Activated CD8-positive, alpha-beta T cell treated with anti-CD3 and anti-CD28 coated beads for 36 hours (primary cell): ENCODE data around the gene CAPN5. TPM values are rescaled to one million over a fixed set of nuclear protein-coding genes. Genes with fewer than 3 reads are reported as not detected.

ENCODE experiments used
- ATAC-seq: fragments of 200-7000 bp; cut with Tn5 transposase; one replicate; pipeline ENCODE4 v1.10.0; 2021; ENCODE audit warnings: mild to moderate bottlenecking, moderate library complexity
- CTCF ChIA-PET: fragments of 350-600 bp; sonication (Branson Sonifier 250); formaldehyde crosslinking; loops from one replicate; lab custom pipeline; 2021; ENCODE audit warnings: antibody characterized with exemption; lab: Charles Lee
- POLR2A ChIA-PET: fragments of 350-600 bp; sonication (Branson Sonifier 250); formaldehyde crosslinking; loops from one replicate; lab custom pipeline; 2021; ENCODE audit warnings: antibody characterized with exemption; lab: Charles Lee
- DNase-seq: peaks from one replicate; pipeline ENCODE4 v3.0.0-alpha.2; 2020
- H3K27ac Mint-ChIP-seq: one replicate; pipeline ENCODE4 v1.8.0; 2021; ENCODE audit warnings: mild to moderate bottlenecking, mixed read lengths
- H3K27me3 Mint-ChIP-seq: one replicate; pipeline ENCODE4 v1.8.0; 2021; ENCODE audit warnings: mixed read lengths
- H3K36me3 Mint-ChIP-seq: one replicate; pipeline ENCODE4 v1.8.0; 2021; ENCODE audit warnings: low read depth, mixed read lengths
- H3K4me1 Mint-ChIP-seq: one replicate; pipeline ENCODE4 v1.8.0; 2021; ENCODE audit warnings: low read depth, mixed read lengths
- H3K4me3 Mint-ChIP-seq: one replicate; pipeline ENCODE4 v1.8.0; 2021; ENCODE audit warnings: mild to moderate bottlenecking, moderate library complexity, mixed read lengths
- H3K9me3 Mint-ChIP-seq: one replicate; pipeline ENCODE4 v1.8.0; 2021; ENCODE audit warnings: mixed read lengths
- CTCF ChIP-seq: fragments of 200-600 bp; IDR thresholded peaks from one replicate; pipeline ENCODE4 v1.8.0; 2022; ENCODE audit warnings: antibody characterized with exemption, mild to moderate bottlenecking
- intact Hi-C: fragments of 100-400 bp; cut with micrococcal nuclease; formaldehyde crosslinking; loops from one replicate; pipeline ENCODE4 v1.10.0; 2022
- total RNA-seq, 2 experiments: library from RNA; stranded (reverse); gene quantifications; one replicate each; pipeline ENCODE4 v1.2.3, GENCODE V29; 2021

Gene CAPN5
- total RNA-seq, 2 experiments from 2014 or later, result 1.6 to 2.2 TPM

GRCh38 chr11:77109236-77110019, 42.7 kb downstream of the CAPN5 start:
- no peaks in the 10 kb centered on the region for H3K27me3 Mint-ChIP-seq
- CTCF ChIA-PET, result no interaction called here

GRCh38 chr11:77110836-77111235, 44.1 kb downstream of the CAPN5 start:
- ATAC-seq, result no peak
- DNase-seq, result no peak
- Mint-ChIP-seq H3K4me1 (no peaks in the 10 kb centered on the region), H3K4me3 (no peak overlapping the region), H3K27ac (no peak overlapping the region), H3K36me3 (no peaks in the 10 kb centered on the region), H3K27me3 (no peaks in the 10 kb centered on the region), H3K9me3 (no peaks in the 10 kb centered on the region)
- ChIA-PET CTCF (interaction anchor here (1.1 to 4.8 kb wide), 3 partner anchors 9 to 19 kb away, joined by 3 to 18 read pairs (median 6); partner anchors contain the start of gene MYO7A), POLR2A (no interaction called here)
- intact Hi-C loops, result no loop called here
- no peak for TF ChIP-seq CTCF

More at GRCh38 chr11:77109236-77110019, 42.7 kb downstream of the CAPN5 start:
- no peak overlapping the region for H3K27ac Mint-ChIP-seq
- no peak for TF ChIP-seq CTCF
- H3K4me1 Mint-ChIP-seq, result no peaks in the 10 kb centered on the region
- no peak for DNase-seq
- H3K9me3 Mint-ChIP-seq, result no peaks in the 10 kb centered on the region
- no peaks in the 10 kb centered on the region for H3K36me3 Mint-ChIP-seq
- intact Hi-C loops, result no loop called here
- POLR2A ChIA-PET, result no interaction called here
- no peak for ATAC-seq
- no peak overlapping the region for H3K4me3 Mint-ChIP-seq

- CTCF ChIA-PET, result interaction anchor here (1.1 to 4.8 kb wide), 3 partner anchors 10 to 19 kb away, joined by 3 to 18 read pairs (median 6); partner anchors contain the start of gene MYO7A
- no peak for TF ChIP-seq CTCF
- Mint-ChIP-seq H3K27ac (no peak overlapping the region), H3K4me3 (no peak overlapping the region), H3K27me3 (no peaks in the 10 kb centered on the region), H3K4me1 (no peaks in the 10 kb centered on the region), H3K9me3 (no peaks in the 10 kb centered on the region), H3K36me3 (no peaks in the 10 kb centered on the region)
- POLR2A ChIA-PET, result no interaction called here
- DNase-seq (no peak), ATAC-seq (no peak)
- intact Hi-C loops, result no loop called here
Measured at GRCh38 chr11:77111277-77111676, 44.5 kb downstream of the CAPN5 start.

GRCh38 chr11:77111946-77112345, 45.2 kb downstream of the CAPN5 start:
- Mint-ChIP-seq H3K27ac (no peak overlapping the region), H3K27me3 (no peaks in the 10 kb centered on the region), H3K9me3 (no peaks in the 10 kb centered on the region), H3K36me3 (no peaks in the 10 kb centered on the region), H3K4me3 (no peak overlapping the region), H3K4me1 (no peaks in the 10 kb centered on the region)
- TF ChIP-seq CTCF, result no peak
- intact Hi-C loops, result no loop called here
- POLR2A ChIA-PET, result no interaction called here
- CTCF ChIA-PET, result interaction anchor here (1.3 to 4.8 kb wide), 3 partner anchors 8 to 20 kb away, joined by 3 to 18 read pairs (median 6); partner anchors contain the start of gene MYO7A
- no peak for ATAC-seq
- DNase-seq, result no peak
